Astrocyte (in vitro differentiated cells and primary cell): ENCODE results near the gene ZFYVE21. TPM values are rescaled to one million over a fixed set of nuclear protein-coding genes. Genes with fewer than 3 reads are reported as not detected.

ENCODE experiments used
- DNase-seq: peaks from one replicate; pipeline ENCODE4 v3.0.0-alpha.2; 2010; ENCODE audit warnings: low read depth
- FAIRE-seq: peaks from 2 replicates; lab custom pipeline; 2011; peaks lifted over from hg19 to GRCh38; lab: Jason Lieb, UNC
- H2AFZ ChIP-seq: 2 replicates; pipeline ENCODE4 v1.6.0; 2012; ENCODE audit warnings: low read depth, low read length, inconsistent platforms
- H3K27ac ChIP-seq: 2 replicates; pipeline ENCODE4 v1.5.1; 2011; ENCODE audit warnings: low read depth, low read length, inconsistent platforms
- H3K27me3 ChIP-seq: 2 replicates; pipeline ENCODE4 v1.6.0; 2011; ENCODE audit warnings: low read length, inconsistent platforms; ENCODE audit not compliant: insufficient read depth
- H3K36me3 ChIP-seq: 2 replicates; pipeline ENCODE4 v1.5.1; 2011; ENCODE audit warnings: low read length, inconsistent platforms; ENCODE audit not compliant: insufficient read depth
- H3K4me1 ChIP-seq: 2 replicates; pipeline ENCODE4 v1.5.1; 2011; ENCODE audit warnings: low read length, inconsistent platforms; ENCODE audit not compliant: insufficient read depth
- H3K4me2 ChIP-seq: 2 replicates; pipeline ENCODE4 v1.6.0; 2012; ENCODE audit warnings: low read length, inconsistent platforms
- H3K4me3 ChIP-seq: 2 replicates; pipeline ENCODE4 v1.5.1; 2011; ENCODE audit warnings: low read depth, mild to moderate bottlenecking, low read length, inconsistent platforms; ENCODE audit not compliant: insufficient read depth
- H3K79me2 ChIP-seq: 2 replicates; pipeline ENCODE4 v1.6.0; 2012; ENCODE audit warnings: mild to moderate bottlenecking, low read length, inconsistent platforms; ENCODE audit not compliant: insufficient read depth
- H3K9ac ChIP-seq: 2 replicates; pipeline ENCODE4 v1.6.0; 2012; ENCODE audit warnings: mild to moderate bottlenecking, low read length, inconsistent platforms
- H3K9me3 ChIP-seq: 2 replicates; pipeline ENCODE4 v1.5.1; 2012; ENCODE audit warnings: low read depth, mild to moderate bottlenecking, low read length, inconsistent platforms; ENCODE audit not compliant: insufficient read depth
- H4K20me1 ChIP-seq: 2 replicates; pipeline ENCODE4 v1.6.0; 2012; ENCODE audit warnings: low read length, inconsistent platforms; ENCODE audit not compliant: insufficient read depth
- H3K27ac Mint-ChIP-seq: one replicate; pipeline ENCODE4 v1.8.0; 2021; ENCODE audit warnings: mild to moderate bottlenecking, mixed read lengths; ENCODE audit not compliant: unreplicated experiment
- H3K27me3 Mint-ChIP-seq: one replicate; pipeline ENCODE4 v1.8.0; 2021; ENCODE audit warnings: low read depth, mixed read lengths; ENCODE audit not compliant: unreplicated experiment
- H3K36me3 Mint-ChIP-seq: one replicate; pipeline ENCODE4 v1.8.0; 2021; ENCODE audit warnings: low read depth, mixed read lengths; ENCODE audit not compliant: unreplicated experiment
- H3K4me1 Mint-ChIP-seq: one replicate; pipeline ENCODE4 v1.8.0; 2021; ENCODE audit warnings: low read depth, mixed read lengths; ENCODE audit not compliant: unreplicated experiment
- H3K4me3 Mint-ChIP-seq: one replicate; pipeline ENCODE4 v1.8.0; 2021; ENCODE audit warnings: mild to moderate bottlenecking, moderate library complexity, mixed read lengths; ENCODE audit not compliant: unreplicated experiment
- H3K9me3 Mint-ChIP-seq: one replicate; pipeline ENCODE4 v1.8.0; 2021; ENCODE audit warnings: mild to moderate bottlenecking, mixed read lengths; ENCODE audit not compliant: unreplicated experiment
- EZH2 ChIP-seq: IDR thresholded peaks from 2 replicates; pipeline ENCODE4 v1.6.1; 2012; ENCODE audit warnings: mild to moderate bottlenecking, low read length, inconsistent platforms; ENCODE audit not compliant: insufficient read depth
- total RNA-seq: library from RNA; stranded (reverse); gene quantifications from 2 replicates; pipeline ENCODE4 v1.2.1, GENCODE V29; 2021
- TF ChIP-seq, protein P1 (sequence below): IDR thresholded peaks from 2 replicates; pipeline ENCODE4 v1.5.1; 2011; ENCODE audit warnings: low read depth, mild to moderate bottlenecking, inconsistent platforms, low read length, moderate library complexity; ENCODE audit not compliant: insufficient read depth

ZFYVE21 gene
- total RNA-seq, 1 donor from 2014 or later = 41.7 TPM

DNA sequence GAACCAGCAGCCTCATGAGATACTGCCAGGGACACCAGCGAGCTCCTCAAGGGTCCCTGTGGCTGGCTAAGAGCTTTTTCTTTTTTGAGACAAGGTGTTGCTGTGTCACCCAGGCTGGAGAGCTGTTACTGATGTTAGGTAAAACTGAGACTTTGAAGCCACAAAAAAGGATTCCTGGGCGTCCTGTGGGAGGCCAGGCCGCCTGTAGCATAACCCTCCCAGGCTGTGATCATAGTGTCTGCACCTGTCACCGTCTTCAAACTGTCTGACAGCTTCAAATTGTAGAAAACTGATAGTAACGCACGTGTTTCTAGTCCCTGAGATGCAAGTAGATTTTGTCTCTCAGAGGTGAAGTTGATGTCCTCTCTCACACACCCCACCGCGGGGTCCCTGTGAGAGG, 4.1 kb downstream of the ZFYVE21 start:
- Mint-ChIP-seq H3K9me3 (no peaks in the 10 kb centered on the region), H3K4me1 (peaks cover 34% of the 10 kb centered on the region), H3K27me3 (no peaks in the 10 kb centered on the region), H3K27ac (no peak overlapping the region), H3K36me3 (peaks cover 4% of the 10 kb centered on the region), H3K4me3 (no peak overlapping the region)
- Histone ChIP-seq H3K4me1 (peaks cover 60% of the 10 kb centered on the region), H3K27ac (no peak overlapping the region), H3K4me3 (no peak overlapping the region), H3K79me2 (peaks cover 84% of the 10 kb centered on the region), H3K9me3 (no peaks in the 10 kb centered on the region), H3K9ac (no peak overlapping the region), H3K27me3 (no peaks in the 10 kb centered on the region), H3K36me3 (no peaks in the 10 kb centered on the region), H3K4me2 (no peak overlapping the region), H4K20me1 (peaks cover 66% of the 10 kb centered on the region), H2AFZ (no peak overlapping the region)
- FAIRE-seq (no peak), DNase-seq (no peak)
- TF ChIP-seq EZH2 = no peak
- TF ChIP-seq, protein P1, sequence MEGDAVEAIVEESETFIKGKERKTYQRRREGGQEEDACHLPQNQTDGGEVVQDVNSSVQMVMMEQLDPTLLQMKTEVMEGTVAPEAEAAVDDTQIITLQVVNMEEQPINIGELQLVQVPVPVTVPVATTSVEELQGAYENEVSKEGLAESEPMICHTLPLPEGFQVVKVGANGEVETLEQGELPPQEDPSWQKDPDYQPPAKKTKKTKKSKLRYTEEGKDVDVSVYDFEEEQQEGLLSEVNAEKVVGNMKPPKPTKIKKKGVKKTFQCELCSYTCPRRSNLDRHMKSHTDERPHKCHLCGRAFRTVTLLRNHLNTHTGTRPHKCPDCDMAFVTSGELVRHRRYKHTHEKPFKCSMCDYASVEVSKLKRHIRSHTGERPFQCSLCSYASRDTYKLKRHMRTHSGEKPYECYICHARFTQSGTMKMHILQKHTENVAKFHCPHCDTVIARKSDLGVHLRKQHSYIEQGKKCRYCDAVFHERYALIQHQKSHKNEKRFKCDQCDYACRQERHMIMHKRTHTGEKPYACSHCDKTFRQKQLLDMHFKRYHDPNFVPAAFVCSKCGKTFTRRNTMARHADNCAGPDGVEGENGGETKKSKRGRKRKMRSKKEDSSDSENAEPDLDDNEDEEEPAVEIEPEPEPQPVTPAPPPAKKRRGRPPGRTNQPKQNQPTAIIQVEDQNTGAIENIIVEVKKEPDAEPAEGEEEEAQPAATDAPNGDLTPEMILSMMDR = no peak

DNA sequence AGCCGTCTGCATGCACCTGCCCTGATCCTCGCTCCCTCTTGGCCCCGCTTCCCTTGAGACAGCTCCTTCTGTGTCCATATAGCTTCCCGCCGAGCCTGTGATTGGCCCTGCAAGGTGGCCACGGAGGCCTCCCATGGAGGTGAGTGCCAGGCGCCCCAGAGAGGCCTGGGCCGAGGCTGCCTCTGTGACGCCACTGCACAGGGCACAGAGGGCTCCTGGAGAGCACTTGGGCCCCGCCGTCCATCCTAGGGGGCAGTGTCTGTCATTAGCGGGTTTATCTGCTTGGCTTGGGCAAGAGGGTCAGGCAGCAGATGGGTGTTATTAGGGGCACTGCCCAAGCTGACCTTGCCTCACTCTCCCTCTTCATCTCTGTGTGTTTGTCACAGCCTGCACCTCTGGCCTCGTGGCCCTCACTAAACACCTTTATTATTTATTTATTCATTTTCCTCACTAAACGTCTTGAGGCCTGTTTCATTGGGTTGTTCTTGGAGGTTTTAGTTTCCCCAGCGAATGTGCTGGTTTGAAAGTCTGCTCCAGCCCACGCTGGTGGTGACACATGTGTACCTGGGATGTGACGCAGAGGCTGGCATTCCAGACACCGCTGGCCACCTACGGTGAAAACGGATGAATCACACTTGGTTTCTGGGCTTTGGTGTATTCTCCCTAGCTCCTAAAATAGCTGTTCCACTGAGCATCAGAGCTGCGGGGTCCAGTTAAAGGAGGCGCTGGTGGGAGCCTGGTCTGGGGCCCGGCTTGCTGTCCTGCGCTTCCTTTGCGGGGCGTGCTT, 5.9 kb downstream of the ZFYVE21 start:
- H3K9me3 ChIP-seq = no peaks in the 10 kb centered on the region
- H3K27me3 ChIP-seq = no peaks in the 10 kb centered on the region
- peak; percentile 88 for DNase-seq
- peaks cover 57% of the 10 kb centered on the region for H3K4me1 ChIP-seq
- H4K20me1 ChIP-seq = peaks cover 82% of the 10 kb centered on the region
- H3K4me3 ChIP-seq = no peak overlapping the region
- peak overlapping the region; percentile 74 for H3K4me2 ChIP-seq
- no peaks in the 10 kb centered on the region for H3K27me3 Mint-ChIP-seq
- H3K9ac ChIP-seq = peak overlapping the region; percentile 66
- peak overlapping the region; percentile 87 for H3K27ac Mint-ChIP-seq
- H3K27ac ChIP-seq = peak overlapping the region; percentile 88
- no peaks in the 10 kb centered on the region for H3K36me3 ChIP-seq
- H2AFZ ChIP-seq = no peak overlapping the region
- TF ChIP-seq, protein P1 = no peak
- TF ChIP-seq EZH2 = no peak
- peak; percentile 88 for FAIRE-seq
- H3K79me2 ChIP-seq = peaks cover 94% of the 10 kb centered on the region
- peaks cover 34% of the 10 kb centered on the region for H3K4me1 Mint-ChIP-seq
- peak overlapping the region; percentile 75 for H3K4me3 Mint-ChIP-seq
- H3K36me3 Mint-ChIP-seq = peaks cover 4% of the 10 kb centered on the region
- no peaks in the 10 kb centered on the region for H3K9me3 Mint-ChIP-seq

DNA sequence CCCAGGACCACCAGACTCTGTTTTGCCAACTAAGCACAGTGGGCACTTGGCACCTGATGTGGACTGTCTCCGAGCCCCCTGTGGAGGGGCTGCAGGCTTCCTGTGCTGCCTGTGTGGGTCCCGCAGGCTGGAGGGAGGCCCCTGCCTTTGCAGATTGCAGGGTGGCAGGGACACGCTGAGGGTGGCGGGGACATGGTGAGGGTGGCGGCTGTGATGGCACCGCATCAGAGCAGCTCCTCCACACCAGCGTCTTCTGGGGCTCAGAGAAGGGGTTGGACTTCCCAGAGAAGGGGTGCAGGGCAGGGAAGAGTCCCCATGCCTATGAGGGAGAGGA, 8.1 kb downstream of the ZFYVE21 start:
- no peaks in the 10 kb centered on the region for H3K9me3 Mint-ChIP-seq

More for the DNA sequence above, 8.1 kb downstream of the ZFYVE21 start:
- Mint-ChIP-seq H3K4me3 (no peak overlapping the region), H3K36me3 (peaks cover 4% of the 10 kb centered on the region), H3K27me3 (no peaks in the 10 kb centered on the region), H3K4me1 (peaks cover 21% of the 10 kb centered on the region), H3K27ac (no peak overlapping the region)
- Histone ChIP-seq H3K4me1 (peaks cover 35% of the 10 kb centered on the region), H3K27ac (no peak overlapping the region), H3K27me3 (no peaks in the 10 kb centered on the region), H4K20me1 (peaks cover 68% of the 10 kb centered on the region), H3K4me2 (no peak overlapping the region), H3K4me3 (no peak overlapping the region), H3K36me3 (peaks cover 4% of the 10 kb centered on the region), H3K79me2 (peaks cover 79% of the 10 kb centered on the region), H3K9me3 (no peaks in the 10 kb centered on the region), H3K9ac (peak overlapping the region; percentile 43), H2AFZ (no peak overlapping the region)
- FAIRE-seq = no peak
- no peak for DNase-seq
- no peak for TF ChIP-seq EZH2
- TF ChIP-seq, protein P1 = no peak
